GM12875 (cell line): Measurements from ENCODE around the gene GCSAM.
A peak's percentile ranks its signal among the peaks of the same experiment; 100 is the strongest.

Experiments used
- H3K4me3 ChIP-seq: one replicate; pipeline ENCODE4 v1.5.1; 2011; ENCODE audit warnings: low read depth, low read length, control low read depth
- TF ChIP-seq, protein P1 (sequence below): IDR thresholded peaks from 2 replicates; pipeline ENCODE4 v1.5.1; 2011; ENCODE audit warnings: low read depth, mild to moderate bottlenecking, control low read depth, inconsistent platforms, low read length, moderate library complexity, borderline replicate concordance; ENCODE audit not compliant: insufficient read depth

Gene GCSAM

GRCh38 chr3:112090887-112091586, 42.0 kb downstream of the GCSAM start:
- H3K4me3 ChIP-seq: no peak overlapping the region
- TF ChIP-seq, protein P1, sequence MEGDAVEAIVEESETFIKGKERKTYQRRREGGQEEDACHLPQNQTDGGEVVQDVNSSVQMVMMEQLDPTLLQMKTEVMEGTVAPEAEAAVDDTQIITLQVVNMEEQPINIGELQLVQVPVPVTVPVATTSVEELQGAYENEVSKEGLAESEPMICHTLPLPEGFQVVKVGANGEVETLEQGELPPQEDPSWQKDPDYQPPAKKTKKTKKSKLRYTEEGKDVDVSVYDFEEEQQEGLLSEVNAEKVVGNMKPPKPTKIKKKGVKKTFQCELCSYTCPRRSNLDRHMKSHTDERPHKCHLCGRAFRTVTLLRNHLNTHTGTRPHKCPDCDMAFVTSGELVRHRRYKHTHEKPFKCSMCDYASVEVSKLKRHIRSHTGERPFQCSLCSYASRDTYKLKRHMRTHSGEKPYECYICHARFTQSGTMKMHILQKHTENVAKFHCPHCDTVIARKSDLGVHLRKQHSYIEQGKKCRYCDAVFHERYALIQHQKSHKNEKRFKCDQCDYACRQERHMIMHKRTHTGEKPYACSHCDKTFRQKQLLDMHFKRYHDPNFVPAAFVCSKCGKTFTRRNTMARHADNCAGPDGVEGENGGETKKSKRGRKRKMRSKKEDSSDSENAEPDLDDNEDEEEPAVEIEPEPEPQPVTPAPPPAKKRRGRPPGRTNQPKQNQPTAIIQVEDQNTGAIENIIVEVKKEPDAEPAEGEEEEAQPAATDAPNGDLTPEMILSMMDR: no peak

DNA sequence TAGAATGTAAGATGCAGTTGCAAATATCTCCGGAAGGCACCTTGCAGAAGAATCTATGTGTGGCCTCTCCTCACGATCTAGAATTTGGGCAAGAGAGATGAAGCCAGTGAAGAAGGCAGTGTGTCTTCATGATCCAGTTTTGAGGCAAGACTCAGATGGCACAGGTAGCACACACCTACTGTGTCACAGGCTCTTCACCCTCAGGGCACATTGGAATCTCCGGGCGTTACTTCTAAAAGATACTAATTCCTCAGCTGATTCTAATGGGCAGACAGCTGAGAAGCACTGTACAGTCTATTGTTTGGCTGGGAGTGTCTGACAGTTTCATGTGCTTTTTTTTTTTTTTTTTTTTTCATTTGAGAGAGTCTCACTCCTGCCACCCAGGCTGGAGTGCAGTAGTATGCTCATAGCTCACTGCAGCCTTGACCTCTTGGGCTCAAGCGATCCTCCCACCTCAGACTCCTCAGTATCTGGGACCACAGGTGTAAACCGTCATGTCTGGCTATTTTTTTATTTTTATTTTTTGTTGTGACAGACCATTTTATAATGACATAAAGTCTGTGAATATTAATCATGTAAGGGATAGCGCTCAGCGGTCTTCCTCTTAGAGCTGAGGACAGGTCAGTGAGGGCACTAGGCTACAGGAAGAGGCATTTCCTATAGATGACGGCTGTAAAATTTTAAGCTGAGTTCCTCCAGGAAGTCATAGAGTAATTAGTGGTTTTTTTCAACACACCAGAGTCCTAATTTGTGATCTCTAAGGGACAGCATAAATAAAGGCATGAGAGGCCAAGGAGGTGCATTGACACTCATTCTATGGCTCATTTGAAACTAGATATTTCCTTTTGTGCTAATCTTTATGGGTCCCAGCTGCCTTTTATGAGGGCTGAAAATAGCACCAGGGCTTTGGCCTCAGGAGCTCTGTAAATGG, 42.8 kb downstream of the GCSAM start:
- H3K4me3 ChIP-seq: no peak overlapping the region
- TF ChIP-seq, protein P1: no peak

DNA sequence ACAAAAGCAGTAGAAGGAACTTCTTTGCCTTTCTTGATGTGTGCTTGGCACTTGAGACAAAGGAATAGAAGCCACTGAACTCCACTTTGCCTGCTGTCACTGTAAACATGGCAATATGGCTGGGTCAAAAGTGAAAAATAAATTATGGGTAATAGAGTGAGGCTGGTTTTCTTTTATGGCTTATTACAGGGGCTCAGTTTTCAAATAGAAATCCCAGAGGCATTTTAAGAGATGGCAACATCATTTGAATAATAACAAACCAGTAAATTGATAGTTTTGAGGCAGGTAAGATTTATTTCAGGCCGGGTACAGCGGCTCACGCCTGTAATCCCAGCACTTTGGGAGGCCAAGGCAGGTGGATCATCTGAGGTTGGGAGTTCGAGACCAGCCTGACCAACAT, 44.1 kb downstream of the GCSAM start:
- TF ChIP-seq, protein P1: no peak
- no peak overlapping the region for H3K4me3 ChIP-seq

- TF ChIP-seq, protein P1: no peak
- H3K4me3 ChIP-seq: no peak overlapping the region
Measured at GRCh38 chr3:112087746-112088145, 45.3 kb downstream of the GCSAM start.

DNA sequence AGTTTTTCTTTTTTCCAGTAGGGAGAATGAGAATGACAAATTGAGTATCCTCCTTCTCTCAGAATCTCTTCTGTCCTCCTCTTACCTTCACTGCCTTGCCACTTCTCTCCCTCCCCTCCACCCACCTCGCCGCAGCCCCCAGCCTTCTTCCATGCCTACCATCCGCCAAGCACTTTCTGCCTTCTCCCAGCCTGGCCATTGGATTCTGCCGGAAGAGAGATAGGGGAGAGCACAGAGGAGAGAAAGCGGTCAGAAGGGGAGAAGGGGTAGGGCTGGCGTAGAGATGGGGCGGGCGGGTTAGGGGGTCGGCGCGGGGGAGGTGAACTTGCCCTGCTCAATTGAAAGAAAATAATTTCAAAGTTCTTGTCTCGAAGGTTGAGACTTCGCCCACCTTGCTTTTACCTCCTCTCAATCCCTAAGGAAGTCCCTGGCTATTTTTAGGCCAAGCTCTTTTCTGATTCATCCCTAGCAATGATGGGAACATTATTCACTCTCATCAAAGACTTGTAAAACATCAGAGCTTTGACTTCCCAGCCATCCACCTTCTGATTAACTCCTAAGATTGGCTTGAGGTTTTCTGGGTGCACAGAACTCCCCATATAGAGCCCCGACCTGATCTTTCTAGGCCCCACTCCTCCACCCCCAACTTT, 46.0 kb downstream of the GCSAM start:
- H3K4me3 ChIP-seq: no peak overlapping the region
- TF ChIP-seq, protein P1: no peak

DNA sequence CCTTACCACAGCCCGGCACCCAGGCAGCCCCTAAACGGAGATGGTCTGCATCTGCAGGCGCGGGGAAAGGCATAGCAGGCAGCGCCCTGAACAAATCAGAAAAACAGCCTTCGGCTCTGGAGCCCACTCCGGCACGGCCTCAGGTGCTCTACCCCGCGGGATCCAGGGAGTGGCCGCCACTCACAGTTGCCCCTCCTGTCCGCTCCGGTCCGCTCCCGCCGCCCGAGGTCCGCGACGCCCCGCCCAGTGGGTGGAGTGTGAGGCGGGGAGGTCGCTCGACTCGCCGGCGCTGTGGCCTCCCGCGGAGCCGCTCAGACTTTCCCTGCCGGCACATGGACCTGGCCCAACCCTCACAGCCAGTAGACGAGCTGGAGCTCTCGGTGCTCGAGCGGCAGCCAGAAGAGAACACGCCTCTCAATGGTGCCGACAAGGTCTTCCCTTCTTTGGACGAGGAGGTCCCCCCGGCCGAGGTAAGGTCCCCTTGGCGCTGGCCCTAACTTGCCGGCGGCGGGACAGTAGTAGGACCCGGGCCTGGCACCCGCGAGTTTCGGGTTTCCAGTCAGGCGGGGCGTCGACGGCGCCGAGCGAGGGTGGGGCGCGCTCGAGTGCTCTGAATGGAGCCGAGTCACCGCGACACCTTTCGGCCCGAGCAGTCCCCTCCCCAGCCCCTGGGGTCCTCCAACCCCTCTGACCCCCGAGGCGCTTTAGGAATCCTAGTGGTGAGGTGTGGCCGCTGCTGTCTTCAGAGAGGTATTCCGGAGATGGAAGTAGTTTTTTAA, 46.8 kb downstream of the GCSAM start, which contains the start of gene C3orf52:
Gene C3orf52 (plus strand): TSS at position 314 of the 779 bp plus-strand sequence. CDS start 19 bp downstream, at position 333.
- TF ChIP-seq, protein P1: no peak
- peak within 1 kb of the TSS; percentile 44 for H3K4me3 ChIP-seq
